HT1080 (cell line): ENCODE data around the gene C13orf46. TPM values are rescaled to one million over a fixed set of nuclear protein-coding genes. Genes with fewer than 3 reads are reported as not detected.

Experiments
- DNase-seq: peaks from one replicate; pipeline ENCODE4 v3.0.0-alpha.2; 2015; ENCODE audit warnings: low read depth
- total RNA-seq: library from RNA; depleted of rRNA; stranded (reverse); fragments of >200 nt; shearing (Covaris generic); gene quantifications from 2 replicates; pipeline ENCODE4 v1.2.3, GENCODE V29; 2014; rRNA removed

C13orf46 gene
- total RNA-seq, 1 experiment from 2014 or later, result 0.23 TPM

DNA sequence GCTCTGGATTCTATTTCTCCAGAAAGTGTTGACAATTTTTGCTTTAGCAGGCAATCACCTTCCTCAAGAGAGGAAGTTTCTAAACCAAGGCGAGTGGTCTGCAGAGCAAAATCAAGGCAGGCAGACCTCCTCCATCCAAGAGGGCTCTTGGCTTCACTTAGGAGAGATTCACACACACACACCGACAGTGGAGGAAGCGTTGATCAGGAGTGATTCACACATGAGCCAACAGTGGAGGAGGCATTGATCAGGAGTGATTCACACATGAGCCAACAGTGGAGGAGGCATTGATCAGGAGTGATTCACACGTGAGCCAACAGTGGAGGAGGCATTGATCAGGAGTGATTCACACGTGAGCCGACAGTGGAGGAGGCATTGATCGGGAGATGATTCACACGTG is 60.5 kb downstream of the C13orf46 start:
- peak; percentile 64 for DNase-seq

DNA sequence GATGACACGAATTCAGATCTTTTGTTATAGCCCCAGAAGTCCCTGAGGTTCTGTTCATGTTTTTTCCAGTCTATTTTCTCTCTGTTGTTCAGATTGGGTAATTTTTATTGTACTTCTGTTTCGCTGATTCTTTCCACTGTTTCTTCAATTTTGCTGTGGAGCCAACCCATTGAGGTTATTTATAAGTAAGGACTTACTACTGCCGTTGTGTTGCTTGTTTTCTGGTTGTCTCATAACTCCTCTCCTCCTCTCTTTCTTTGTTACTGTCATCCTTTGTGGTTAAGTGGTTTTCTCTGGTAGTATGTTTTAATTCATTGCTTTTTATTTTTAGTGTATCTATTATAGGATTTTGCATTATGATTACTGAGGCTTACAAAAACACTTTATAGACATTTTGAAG is 61.3 kb downstream of the C13orf46 start:
- no peak for DNase-seq

DNA sequence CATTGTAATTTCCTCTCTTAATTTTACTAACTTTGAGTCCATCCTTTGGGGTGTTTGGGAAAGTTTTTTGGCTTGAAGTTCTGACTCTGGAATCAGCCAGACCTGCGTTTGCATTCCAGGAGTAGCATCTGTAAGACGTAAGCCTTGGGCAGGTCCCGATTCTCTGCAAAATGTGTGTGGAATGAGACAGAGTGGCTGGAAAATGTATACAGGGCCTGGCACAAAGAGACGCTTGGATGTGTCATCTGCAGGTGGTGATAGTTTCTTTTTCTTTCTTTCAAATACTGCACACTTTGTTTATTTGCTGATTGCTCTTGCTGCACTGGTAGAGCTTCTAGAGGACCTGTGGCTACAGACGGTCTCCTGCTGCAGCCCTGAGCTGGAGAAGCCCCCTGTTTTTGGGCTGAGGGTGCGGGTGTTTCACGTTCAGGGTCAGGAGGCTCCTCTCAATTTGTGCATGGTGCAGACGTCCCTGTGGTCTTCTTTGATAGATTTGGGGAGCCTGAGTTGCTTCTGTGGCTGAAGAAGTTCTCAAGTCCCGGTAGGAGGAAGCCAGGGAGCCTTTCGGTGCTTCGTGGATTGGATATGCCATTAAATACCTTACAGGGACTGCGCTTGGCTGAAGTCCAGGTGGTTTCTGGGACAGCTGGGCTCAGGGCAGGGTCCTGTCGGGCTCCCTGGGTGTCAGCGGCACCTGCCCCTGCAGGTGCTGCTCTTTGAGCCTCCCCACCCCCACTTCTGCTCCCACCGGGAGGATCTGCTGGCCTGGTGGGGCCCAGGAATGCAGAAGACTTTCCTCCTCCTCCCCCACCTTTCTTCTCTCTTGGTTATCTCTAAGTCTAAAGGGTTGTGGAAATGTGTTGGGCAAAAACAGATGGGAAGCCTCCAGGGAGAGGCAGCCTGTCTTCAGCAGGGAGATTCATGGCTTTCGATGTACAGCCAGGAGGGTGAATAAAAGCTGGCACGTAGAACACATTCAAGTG is 66.0 kb downstream of the C13orf46 start:
- peak; percentile 83 for DNase-seq

- DNase-seq, result peak; percentile 46
Measured at GRCh38 chr13:113906571-113906970, 67.3 kb downstream of the C13orf46 start.

GRCh38 chr13:113905942-113906341 is 67.9 kb downstream of the C13orf46 start:
- no peak for DNase-seq

DNA sequence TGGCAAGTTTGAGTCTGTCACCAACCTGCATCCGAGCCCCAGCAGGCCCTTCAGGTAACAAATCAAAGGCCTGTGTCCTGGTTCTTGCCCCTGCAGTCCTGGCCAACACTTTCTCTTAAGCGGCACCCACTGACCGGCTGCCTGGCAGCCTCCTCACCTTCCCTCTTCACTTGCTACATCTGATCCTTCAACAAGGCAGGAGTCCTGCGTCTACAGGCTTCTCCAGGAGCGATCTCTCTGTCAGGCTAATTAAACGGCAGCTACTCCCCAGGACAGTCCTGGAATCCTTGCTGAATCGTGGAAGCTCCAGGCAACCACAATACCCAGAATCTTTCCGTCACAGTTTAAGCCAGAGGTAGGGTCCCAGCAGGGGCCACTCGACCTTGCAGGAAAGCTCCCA is 68.9 kb downstream of the C13orf46 start:
- DNase-seq, result no peak

GRCh38 chr13:113904411-113904810 is 69.5 kb downstream of the C13orf46 start:
- no peak for DNase-seq

DNA sequence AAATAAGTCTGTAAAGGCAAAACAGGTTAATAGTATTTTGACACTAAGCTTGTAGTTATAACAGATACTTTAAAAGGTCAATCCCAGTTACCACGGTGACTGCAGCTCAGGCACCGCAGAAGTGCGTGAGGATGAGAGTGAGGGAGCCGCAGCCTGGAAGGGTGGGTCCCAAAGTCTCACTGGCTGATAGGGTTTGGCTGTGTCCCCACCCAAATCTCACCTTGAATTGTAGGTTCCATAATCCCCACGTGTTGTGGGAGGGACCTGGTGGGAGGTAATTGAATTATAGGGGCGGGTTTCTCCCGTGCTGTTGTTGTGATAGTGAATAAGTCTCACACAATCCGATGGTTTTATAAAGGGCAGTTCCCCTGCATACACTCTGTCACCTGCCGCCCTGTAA is 70.0 kb downstream of the C13orf46 start:
- DNase-seq, result no peak

Other genes starting within 250 kb of the C13orf46 start
- gene TMEM255B, start 214.8 kb downstream of the C13orf46 start, total RNA-seq, result 0.26 TPM in 1 of 2 replicates, not detected in the other
- 136 and 138 TPM in 2 replicates for gene GAS6, start 110.0 kb downstream of the C13orf46 start, total RNA-seq
- gene RASA3, start 158.5 kb upstream of the C13orf46 start, total RNA-seq, result 37.8 and 41.7 TPM in 2 replicates
- not detected in 2 replicates for gene CFAP97D2, start 205.2 kb upstream of the C13orf46 start, total RNA-seq